GM23338 (cell line): ENCODE measurements around the gene GFRA1. TPM values are rescaled to one million over a fixed set of nuclear protein-coding genes. Genes with fewer than 3 reads are reported as not detected.
A peak's percentile ranks its signal among the peaks of the same experiment; 100 is the strongest.

Experiments used
- ATAC-seq: fragments of 200-7000 bp; cut with Tn5 transposase; 3 replicates; pipeline ENCODE4 v1.9.1; 2020
- DNase-seq: peaks from one replicate; pipeline ENCODE4 v3.0.0-alpha.2; 2015; ENCODE audit warnings: low spot score
- H2AFZ ChIP-seq: fragments of 200-600 bp; sonication (generic); 2 replicates; pipeline ENCODE4 v1.8.0; 2016; ENCODE audit warnings: antibody characterized with exemption, mild to moderate bottlenecking, moderate library complexity
- H3F3A ChIP-seq: fragments of 200-600 bp; sonication (generic); replicated peaks from 2 replicates; pipeline ENCODE4 v1.8.0; 2017; ENCODE audit warnings: antibody characterized with exemption, mixed run types, low read depth
- H3K27ac ChIP-seq: fragments of 200-600 bp; sonication (generic); 2 replicates; pipeline ENCODE4 v1.6.1; 2016; ENCODE audit warnings: low read depth
- H3K27me3 ChIP-seq: fragments of 200-600 bp; sonication (generic); 2 replicates; pipeline ENCODE4 v1.8.0; 2016; ENCODE audit warnings: mild to moderate bottlenecking, mixed run types, moderate library complexity; ENCODE audit not compliant: insufficient read depth
- H3K36me3 ChIP-seq: fragments of 200-600 bp; sonication (generic); 2 replicates; pipeline ENCODE4 v1.8.0; 2016; ENCODE audit warnings: mild to moderate bottlenecking; ENCODE audit not compliant: insufficient read depth
- H3K4me1 ChIP-seq: fragments of 200-600 bp; sonication (generic); 2 replicates; pipeline ENCODE4 v1.8.0; 2016; ENCODE audit warnings: mild to moderate bottlenecking, moderate library complexity; ENCODE audit not compliant: insufficient read depth
- H3K4me2 ChIP-seq: fragments of 200-600 bp; sonication (generic); 2 replicates; pipeline ENCODE4 v1.7.1; 2017; ENCODE audit warnings: mixed run types
- H3K4me3 ChIP-seq: fragments of 200-600 bp; sonication (generic); 2 replicates; pipeline ENCODE4 v1.6.1; 2016; ENCODE audit warnings: mixed run types
- H3K79me2 ChIP-seq: fragments of 200-600 bp; sonication (generic); replicated peaks from 2 replicates; pipeline ENCODE4 v1.8.0; 2017; ENCODE audit warnings: mild to moderate bottlenecking; ENCODE audit not compliant: insufficient read depth
- H3K9me2 ChIP-seq: fragments of 200-600 bp; sonication (generic); 2 replicates; pipeline ENCODE4 v1.8.0; 2017; ENCODE audit not compliant: insufficient read depth
- H4K20me1 ChIP-seq: fragments of 200-600 bp; sonication (generic); replicated peaks from 2 replicates; pipeline ENCODE4 v1.8.0; 2017; ENCODE audit warnings: mild to moderate bottlenecking; ENCODE audit not compliant: insufficient read depth
- H3K27ac Mint-ChIP-seq: 2 replicates; pipeline ENCODE4 v1.8.0; 2020; ENCODE audit warnings: inconsistent platforms, mild to moderate bottlenecking, moderate library complexity, mixed read lengths
- H3K27me3 Mint-ChIP-seq: 3 replicates; pipeline ENCODE4 v1.8.0; 2022; ENCODE audit warnings: low read depth, mild to moderate bottlenecking, moderate library complexity, mixed read lengths, inconsistent platforms; ENCODE audit not compliant: insufficient read depth, poor library complexity
- H3K36me3 Mint-ChIP-seq: 3 replicates; pipeline ENCODE4 v1.8.0; 2021; ENCODE audit warnings: low read depth, mild to moderate bottlenecking, inconsistent platforms, moderate library complexity, mixed read lengths
- H3K4me1 Mint-ChIP-seq: 3 replicates; pipeline ENCODE4 v1.8.0; 2020; ENCODE audit warnings: mild to moderate bottlenecking, inconsistent platforms, mixed read lengths
- H3K4me3 Mint-ChIP-seq: 3 replicates; pipeline ENCODE4 v1.8.0; 2021; ENCODE audit warnings: moderate library complexity, mild to moderate bottlenecking, inconsistent platforms, mixed read lengths
- H3K9me3 Mint-ChIP-seq: 3 replicates; pipeline ENCODE4 v1.8.0; 2020; ENCODE audit warnings: moderate library complexity, mild to moderate bottlenecking, inconsistent platforms, mixed read lengths
- JUNB ChIP-seq: IDR thresholded peaks from one replicate; pipeline ENCODE4 v1.6.1; 2016; ENCODE audit warnings: antibody characterized with exemption; ENCODE audit not compliant: unreplicated experiment
- POLR2AphosphoS5 ChIP-seq: IDR thresholded peaks from 2 replicates; pipeline ENCODE4 v1.6.1; 2016; ENCODE audit warnings: antibody characterized with exemption, low read depth
- ZNF331 ChIP-seq: fragments of 250-450 bp; sonication (Bioruptor Pico); IDR thresholded peaks from 2 replicates; pipeline ENCODE4 v1.5.0; 2020; ENCODE audit warnings: low read depth, mild to moderate bottlenecking, moderate library complexity
- long read RNA-seq: library from polyadenylated mRNA; unstranded; transcript quantifications from one replicate; pipeline ENCODE4 v2.0.0, GENCODE V29; 2020; ENCODE audit not compliant: unreplicated experiment
- polyA plus RNA-seq: library from polyadenylated mRNA; unstranded; fragments of >200 nt; fragmentation: Nextera tagmentation; extraction: Ambion mirVana; gene quantifications from 2 replicates; pipeline ENCODE4 v1.2.1, GENCODE V29; 2016
- total RNA-seq: library from RNA; depleted of rRNA; stranded (reverse); fragments of >200 nt; shearing (Covaris generic); gene quantifications from 2 replicates; pipeline ENCODE4 v1.2.3, GENCODE V29; 2014; rRNA removed
- TF ChIP-seq, protein P1 (sequence below): fragments of 250-450 bp; sonication (Bioruptor Pico); IDR thresholded peaks from 2 replicates; pipeline ENCODE4 v1.5.0; 2020; ENCODE audit warnings: mild to moderate bottlenecking, moderate library complexity
- TF ChIP-seq, protein P2 (sequence below), 2 experiments: fragments of 200-600 bp in 1 of 2; sonication (generic) in 1 of 2; conservative IDR thresholded peaks; 2 replicates each; pipeline versions ENCODE4 v1.5.1 to v1.6.1; 2016 to 2017; ENCODE audit warnings: antibody characterized with exemption in 2 of 2, low read depth in 2 of 2, mild to moderate bottlenecking in 2 of 2, moderate library complexity in 1 of 2

The GFRA1 gene, protein sequence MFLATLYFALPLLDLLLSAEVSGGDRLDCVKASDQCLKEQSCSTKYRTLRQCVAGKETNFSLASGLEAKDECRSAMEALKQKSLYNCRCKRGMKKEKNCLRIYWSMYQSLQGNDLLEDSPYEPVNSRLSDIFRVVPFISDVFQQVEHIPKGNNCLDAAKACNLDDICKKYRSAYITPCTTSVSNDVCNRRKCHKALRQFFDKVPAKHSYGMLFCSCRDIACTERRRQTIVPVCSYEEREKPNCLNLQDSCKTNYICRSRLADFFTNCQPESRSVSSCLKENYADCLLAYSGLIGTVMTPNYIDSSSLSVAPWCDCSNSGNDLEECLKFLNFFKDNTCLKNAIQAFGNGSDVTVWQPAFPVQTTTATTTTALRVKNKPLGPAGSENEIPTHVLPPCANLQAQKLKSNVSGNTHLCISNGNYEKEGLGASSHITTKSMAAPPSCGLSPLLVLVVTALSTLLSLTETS
- total RNA-seq: 2.5 and 2.8 TPM in 2 replicates
- 1.2 and 1.4 TPM in 2 replicates for polyA plus RNA-seq
- long read RNA-seq, partial matches to known transcripts: 0 of 1 reads
- long read RNA-seq, other reads (novel, unspliced or antisense): 1 of 1 reads

DNA sequence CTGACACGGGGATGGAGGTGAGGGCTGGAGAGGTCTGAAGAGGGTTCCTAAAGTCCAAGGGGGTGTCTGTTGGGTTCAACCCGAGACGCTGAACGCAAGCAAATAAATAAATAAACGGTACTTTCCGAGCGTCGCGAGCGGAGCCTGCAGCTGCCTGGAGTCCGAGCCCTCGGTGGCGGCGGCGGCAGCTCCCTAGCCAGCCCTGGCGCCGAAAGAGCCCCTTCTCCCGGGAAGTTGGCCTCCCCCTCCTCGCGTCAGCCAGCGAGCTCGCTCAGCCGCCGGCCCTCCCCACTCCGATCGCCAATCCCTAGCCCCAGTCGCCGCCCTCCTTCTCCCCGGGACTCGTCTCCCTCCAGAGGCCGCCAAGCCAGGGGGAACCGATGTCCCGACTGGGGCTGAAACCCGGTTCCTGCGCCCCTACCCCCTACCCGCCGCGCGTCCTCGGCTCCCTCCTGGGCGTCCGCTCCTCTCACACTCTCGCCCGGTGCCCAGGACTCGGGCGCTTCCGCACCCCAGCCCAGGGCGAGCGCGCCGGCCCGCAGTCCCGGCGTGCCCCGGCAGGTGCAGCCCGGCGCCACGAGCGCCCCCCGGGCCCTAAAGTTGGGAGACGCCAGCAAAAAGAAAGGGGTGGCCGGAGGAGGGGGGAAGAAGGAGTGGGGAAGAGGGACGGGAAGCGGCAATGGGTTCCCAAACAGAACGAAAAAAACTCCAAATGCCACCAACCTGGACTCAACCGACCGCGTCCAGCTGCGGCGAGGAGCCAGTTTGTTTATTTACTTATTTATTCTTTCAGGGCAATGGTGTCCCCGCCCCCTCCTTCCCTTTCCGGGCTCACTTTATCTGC is at the start of gene GFRA1:
Gene GFRA1 (minus strand): TSS at position 767 of the 844 bp plus-strand sequence. CDS start 1,177 bp downstream, outside the sequence.
- H3K36me3 ChIP-seq: no peaks in the 10 kb centered on the region
- Mint-ChIP-seq H3K27ac (no peak within 1 kb of the TSS), H3K4me3 (peak within 1 kb of the TSS; percentile 84), H3K4me1 (peaks cover 10% of the 10 kb centered on the region; the same call in 2 of the 3 replicates), H3K36me3 (no peaks in the 10 kb centered on the region; the same call in 2 of the 3 replicates), H3K9me3 (no peaks in the 10 kb centered on the region), H3K27me3 (peaks cover 77% of the 10 kb centered on the region)
- H3K27me3 ChIP-seq: peaks cover 93% of the 10 kb centered on the region
- no peaks in the 10 kb centered on the region for H3K9me2 ChIP-seq
- DNase-seq (peak; percentile 81), ATAC-seq (peak; percentile 47)
- H3F3A ChIP-seq: peaks cover 3% of the 10 kb centered on the region; the same call in 1 of the 2 replicates
- no peaks in the 10 kb centered on the region for H3K79me2 ChIP-seq
- peaks cover 5% of the 10 kb centered on the region for H3K4me1 ChIP-seq
- no peaks in the 10 kb centered on the region for H4K20me1 ChIP-seq
- H3K4me3 ChIP-seq: peak within 1 kb of the TSS; percentile 89
- TF ChIP-seq, protein P1, sequence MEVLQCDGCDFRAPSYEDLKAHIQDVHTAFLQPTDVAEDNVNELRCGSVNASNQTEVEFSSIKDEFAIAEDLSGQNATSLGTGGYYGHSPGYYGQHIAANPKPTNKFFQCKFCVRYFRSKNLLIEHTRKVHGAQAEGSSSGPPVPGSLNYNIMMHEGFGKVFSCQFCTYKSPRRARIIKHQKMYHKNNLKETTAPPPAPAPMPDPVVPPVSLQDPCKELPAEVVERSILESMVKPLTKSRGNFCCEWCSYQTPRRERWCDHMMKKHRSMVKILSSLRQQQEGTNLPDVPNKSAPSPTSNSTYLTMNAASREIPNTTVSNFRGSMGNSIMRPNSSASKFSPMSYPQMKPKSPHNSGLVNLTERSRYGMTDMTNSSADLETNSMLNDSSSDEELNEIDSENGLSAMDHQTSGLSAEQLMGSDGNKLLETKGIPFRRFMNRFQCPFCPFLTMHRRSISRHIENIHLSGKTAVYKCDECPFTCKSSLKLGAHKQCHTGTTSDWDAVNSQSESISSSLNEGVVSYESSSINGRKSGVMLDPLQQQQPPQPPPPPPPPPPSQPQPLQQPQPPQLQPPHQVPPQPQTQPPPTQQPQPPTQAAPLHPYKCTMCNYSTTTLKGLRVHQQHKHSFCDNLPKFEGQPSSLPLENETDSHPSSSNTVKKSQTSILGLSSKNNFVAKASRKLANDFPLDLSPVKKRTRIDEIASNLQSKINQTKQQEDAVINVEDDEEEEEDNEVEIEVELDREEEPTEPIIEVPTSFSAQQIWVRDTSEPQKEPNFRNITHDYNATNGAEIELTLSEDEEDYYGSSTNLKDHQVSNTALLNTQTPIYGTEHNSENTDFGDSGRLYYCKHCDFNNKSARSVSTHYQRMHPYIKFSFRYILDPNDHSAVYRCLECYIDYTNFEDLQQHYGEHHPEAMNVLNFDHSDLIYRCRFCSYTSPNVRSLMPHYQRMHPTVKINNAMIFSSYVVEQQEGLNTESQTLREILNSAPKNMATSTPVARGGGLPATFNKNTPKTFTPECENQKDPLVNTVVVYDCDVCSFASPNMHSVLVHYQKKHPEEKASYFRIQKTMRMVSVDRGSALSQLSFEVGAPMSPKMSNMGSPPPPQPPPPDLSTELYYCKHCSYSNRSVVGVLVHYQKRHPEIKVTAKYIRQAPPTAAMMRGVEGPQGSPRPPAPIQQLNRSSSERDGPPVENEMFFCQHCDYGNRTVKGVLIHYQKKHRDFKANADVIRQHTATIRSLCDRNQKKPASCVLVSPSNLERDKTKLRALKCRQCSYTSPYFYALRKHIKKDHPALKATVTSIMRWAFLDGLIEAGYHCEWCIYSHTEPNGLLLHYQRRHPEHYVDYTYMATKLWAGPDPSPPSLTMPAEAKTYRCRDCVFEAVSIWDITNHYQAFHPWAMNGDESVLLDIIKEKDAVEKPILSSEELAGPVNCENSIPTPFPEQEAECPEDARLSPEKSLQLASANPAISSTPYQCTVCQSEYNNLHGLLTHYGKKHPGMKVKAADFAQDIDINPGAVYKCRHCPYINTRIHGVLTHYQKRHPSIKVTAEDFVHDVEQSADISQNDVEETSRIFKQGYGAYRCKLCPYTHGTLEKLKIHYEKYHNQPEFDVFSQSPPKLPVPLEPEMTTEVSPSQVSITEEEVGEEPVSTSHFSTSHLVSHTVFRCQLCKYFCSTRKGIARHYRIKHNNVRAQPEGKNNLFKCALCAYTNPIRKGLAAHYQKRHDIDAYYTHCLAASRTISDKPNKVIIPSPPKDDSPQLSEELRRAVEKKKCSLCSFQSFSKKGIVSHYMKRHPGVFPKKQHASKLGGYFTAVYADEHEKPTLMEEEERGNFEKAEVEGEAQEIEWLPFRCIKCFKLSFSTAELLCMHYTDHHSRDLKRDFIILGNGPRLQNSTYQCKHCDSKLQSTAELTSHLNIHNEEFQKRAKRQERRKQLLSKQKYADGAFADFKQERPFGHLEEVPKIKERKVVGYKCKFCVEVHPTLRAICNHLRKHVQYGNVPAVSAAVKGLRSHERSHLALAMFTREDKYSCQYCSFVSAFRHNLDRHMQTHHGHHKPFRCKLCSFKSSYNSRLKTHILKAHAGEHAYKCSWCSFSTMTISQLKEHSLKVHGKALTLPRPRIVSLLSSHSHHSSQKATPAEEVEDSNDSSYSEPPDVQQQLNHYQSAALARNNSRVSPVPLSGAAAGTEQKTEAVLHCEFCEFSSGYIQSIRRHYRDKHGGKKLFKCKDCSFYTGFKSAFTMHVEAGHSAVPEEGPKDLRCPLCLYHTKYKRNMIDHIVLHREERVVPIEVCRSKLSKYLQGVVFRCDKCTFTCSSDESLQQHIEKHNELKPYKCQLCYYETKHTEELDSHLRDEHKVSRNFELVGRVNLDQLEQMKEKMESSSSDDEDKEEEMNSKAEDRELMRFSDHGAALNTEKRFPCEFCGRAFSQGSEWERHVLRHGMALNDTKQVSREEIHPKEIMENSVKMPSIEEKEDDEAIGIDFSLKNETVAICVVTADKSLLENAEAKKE (CRISPR knock-in tag): no peak
- TF ChIP-seq JUNB (no peak), POLR2AphosphoS5 (no peak), ZNF331 (CRISPR knock-in tag) (no peak)
- TF ChIP-seq, protein P2, sequence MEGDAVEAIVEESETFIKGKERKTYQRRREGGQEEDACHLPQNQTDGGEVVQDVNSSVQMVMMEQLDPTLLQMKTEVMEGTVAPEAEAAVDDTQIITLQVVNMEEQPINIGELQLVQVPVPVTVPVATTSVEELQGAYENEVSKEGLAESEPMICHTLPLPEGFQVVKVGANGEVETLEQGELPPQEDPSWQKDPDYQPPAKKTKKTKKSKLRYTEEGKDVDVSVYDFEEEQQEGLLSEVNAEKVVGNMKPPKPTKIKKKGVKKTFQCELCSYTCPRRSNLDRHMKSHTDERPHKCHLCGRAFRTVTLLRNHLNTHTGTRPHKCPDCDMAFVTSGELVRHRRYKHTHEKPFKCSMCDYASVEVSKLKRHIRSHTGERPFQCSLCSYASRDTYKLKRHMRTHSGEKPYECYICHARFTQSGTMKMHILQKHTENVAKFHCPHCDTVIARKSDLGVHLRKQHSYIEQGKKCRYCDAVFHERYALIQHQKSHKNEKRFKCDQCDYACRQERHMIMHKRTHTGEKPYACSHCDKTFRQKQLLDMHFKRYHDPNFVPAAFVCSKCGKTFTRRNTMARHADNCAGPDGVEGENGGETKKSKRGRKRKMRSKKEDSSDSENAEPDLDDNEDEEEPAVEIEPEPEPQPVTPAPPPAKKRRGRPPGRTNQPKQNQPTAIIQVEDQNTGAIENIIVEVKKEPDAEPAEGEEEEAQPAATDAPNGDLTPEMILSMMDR (conservative IDR thresholded peaks at IDR 0.05; ENCODE audit: low read depth in 2 of 2): peak in 1 of 2 experiments; percentile 22; a peak in 1 of 4 replicates
- no peak within 1 kb of the TSS for H3K27ac ChIP-seq
- peak within 1 kb of the TSS; percentile 98 for H3K4me2 ChIP-seq
- peak within 1 kb of the TSS; percentile 99 for H2AFZ ChIP-seq
